Measurements from ENCODE around the gene PIEZO2. TPM values are rescaled to one million over a fixed set of nuclear protein-coding genes. Genes with fewer than 3 reads are reported as not detected.

The PIEZO2 gene
- total and polyA plus RNA-seq, 2 of the 8 experiments (the other 6 are each of a cell fraction or from before 2014, with no cell fraction given) = 4.7 to 16.5 TPM

- Histone ChIP-seq H3K27me3 (replicated peaks in 1 of 4; ENCODE audit: control insufficient read depth in 3 of 4, extremely low read depth in 1 of 4, insufficient read depth in 3 of 4, low read length in 3 of 4) (peaks cover 0 to 1% (median 0%) of the 10 kb centered on the region in 4 experiments; a peak in 1 of 7 replicates), H2BK20ac (ENCODE audit: low read length) (no peak overlapping the region), H3K79me1 (ENCODE audit: low read depth, low read length) (no peaks in the 10 kb centered on the region), H2BK12ac (ENCODE audit: low read depth, low read length) (no peak overlapping the region), H3K4me2 (ENCODE audit: insufficient read depth in 1 of 2, low read depth in 2 of 2, low read length in 2 of 2) (no peak overlapping the region), H4K20me1 (replicated peaks in 1 of 2; ENCODE audit: control insufficient read depth in 1 of 2, insufficient read depth in 2 of 2, low read length in 2 of 2) (no peaks in the 10 kb centered on the region), H4K91ac (replicated peaks; ENCODE audit: insufficient read length, low read length) (no peak overlapping the region), H3K4me1 (replicated peaks in 1 of 4; ENCODE audit: control insufficient read depth in 3 of 4, insufficient read depth in 4 of 4, low read length in 3 of 4) (no peaks in the 10 kb centered on the region), H3K4me3 (ENCODE audit: extremely low read depth in 1 of 4, insufficient read depth in 2 of 4, low read depth in 3 of 4, low read length in 4 of 4) (no peak overlapping the region), H3K18ac (ENCODE audit: extremely low read depth, low read length) (no peak overlapping the region), H3K23me2 (ENCODE audit: low read depth, low read length) (no peaks in the 10 kb centered on the region), H2BK15ac (ENCODE audit: low read length) (no peak overlapping the region), H2AK5ac (ENCODE audit: low read depth, low read length) (no peak overlapping the region), H3K9ac (replicated peaks in 1 of 4; ENCODE audit: extremely low read depth in 1 of 4, low read depth in 3 of 4, low read length in 3 of 4) (no peak overlapping the region), H3K79me2 (ENCODE audit: control insufficient read depth in 1 of 2, insufficient read depth in 2 of 2, low read length in 2 of 2) (no peaks in the 10 kb centered on the region), H3K36me3 (ENCODE audit: control insufficient read depth in 2 of 4, insufficient read depth in 4 of 4, low read length in 3 of 4) (no peaks in the 10 kb centered on the region), H3K23ac (ENCODE audit: insufficient read length) (no peak overlapping the region), H2BK5ac (ENCODE audit: low read depth, low read length) (no peak overlapping the region), H2AFZ (ENCODE audit: low read length) (no peak overlapping the region), H3K4ac (replicated peaks; ENCODE audit: insufficient read length, low read depth, low read length) (no peak overlapping the region), H3K9me3 (ENCODE audit: insufficient read depth in 2 of 2, low read depth in 1 of 2, low read length in 1 of 2) (no peaks in the 10 kb centered on the region), H4K8ac (ENCODE audit: extremely low read depth, insufficient read depth, low read length) (no peak overlapping the region), H3K27ac (ENCODE audit: low read depth, low read length) (no peak overlapping the region), H2BK120ac (replicated peaks; ENCODE audit: low read depth, low read length) (no peak overlapping the region), H3K14ac (ENCODE audit: insufficient read length) (no peak overlapping the region), H3K56ac (replicated peaks; ENCODE audit: insufficient read length, low read depth, low read length) (no peak overlapping the region), H4K5ac (ENCODE audit: insufficient read length, low read depth, low read length) (no peak overlapping the region)
- CTCF ChIA-PET (ENCODE audit: partially characterized antibody) = no interaction called here
- no peak for DNase-seq (ENCODE audit: low read depth in 1 of 2, low spot score in 2 of 2)
- FAIRE-seq = no peak
- POLR2A ChIA-PET (ENCODE audit: partially characterized antibody) = no interaction called here
- WGBS, 2 experiments (ENCODE audit: extremely low coverage in 1 of 2, insufficient coverage in 1 of 2, insufficient read length in 1 of 2, insufficient replicate concordance in 2 of 2, low coverage in 1 of 2, low lambda C conversion rate in 2 of 2, missing lambda C conversion rate in 1 of 2) = 92% methylated on average over 4 of the region's 4 CpGs; no CpG with 5 or more reads in 1 of the 2 experiments
- TF ChIP-seq BACH1 (IDR thresholded peaks at IDR 0.05; ENCODE audit: low read length) = no peak
These were observed 239.6 kb downstream of the PIEZO2 start for GRCh38 chr18:10909724-10910123.
